Activated naive CD8-positive, alpha-beta T cell treated with anti-CD3 and anti-CD28 coated beads, Interleukin-2, amount 50 U/mL, for 24 hours (primary cell): ENCODE measurements around the gene KSR1.

ENCODE experiments used
- ATAC-seq: fragments of 150-1000 bp; cut with Tn5 transposase; one replicate; pipeline ENCODE4 v1.10.0; 2021
- DNase-seq: peaks from one replicate; pipeline ENCODE4 v3.0.0; 2021
- H3K27ac Mint-ChIP-seq: one replicate; pipeline ENCODE4 v1.8.0; 2021; ENCODE audit warnings: mild to moderate bottlenecking, mixed read lengths
- H3K27me3 Mint-ChIP-seq: one replicate; pipeline ENCODE4 v1.8.0; 2021; ENCODE audit warnings: mixed read lengths
- H3K36me3 Mint-ChIP-seq: one replicate; pipeline ENCODE4 v1.8.0; 2021; ENCODE audit warnings: low read depth, mixed read lengths
- H3K4me1 Mint-ChIP-seq: one replicate; pipeline ENCODE4 v1.8.0; 2021; ENCODE audit warnings: mixed read lengths
- H3K4me3 Mint-ChIP-seq: one replicate; pipeline ENCODE4 v1.8.0; 2021; ENCODE audit warnings: mild to moderate bottlenecking, moderate library complexity, mixed read lengths
- H3K9me3 Mint-ChIP-seq: one replicate; pipeline ENCODE4 v1.8.0; 2021; ENCODE audit warnings: mixed read lengths

KSR1 gene

GRCh38 chr17:27564463-27564862 lies 108.2 kb downstream of the KSR1 start:
- ATAC-seq (no peak), DNase-seq (no peak)
- Mint-ChIP-seq H3K4me1 (peaks cover 55% of the 10 kb centered on the region), H3K27me3 (no peaks in the 10 kb centered on the region), H3K36me3 (peaks cover 23% of the 10 kb centered on the region), H3K27ac (no peak overlapping the region), H3K4me3 (no peak overlapping the region), H3K9me3 (no peaks in the 10 kb centered on the region)

GRCh38 chr17:27565874-27566670 lies 109.8 kb downstream of the KSR1 start:
- H3K27me3 Mint-ChIP-seq, result no peaks in the 10 kb centered on the region
- H3K36me3 Mint-ChIP-seq, result peaks cover 16% of the 10 kb centered on the region
- peak overlapping the region; percentile 12 for H3K4me3 Mint-ChIP-seq
- H3K4me1 Mint-ChIP-seq, result peaks cover 64% of the 10 kb centered on the region
- H3K9me3 Mint-ChIP-seq, result no peaks in the 10 kb centered on the region
- ATAC-seq, result peak; percentile 75
- DNase-seq, result peak; percentile 65
- peak overlapping the region; percentile 39 for H3K27ac Mint-ChIP-seq

GRCh38 chr17:27566671-27567562 lies 110.7 kb downstream of the KSR1 start:
- Mint-ChIP-seq H3K36me3 (peaks cover 13% of the 10 kb centered on the region), H3K27ac (peak overlapping the region; percentile 39), H3K4me1 (peaks cover 71% of the 10 kb centered on the region), H3K4me3 (no peak overlapping the region), H3K27me3 (no peaks in the 10 kb centered on the region), H3K9me3 (no peaks in the 10 kb centered on the region)
- DNase-seq (no peak), ATAC-seq (no peak)

GRCh38 chr17:27567563-27567859 lies 111.3 kb downstream of the KSR1 start:
- Mint-ChIP-seq H3K9me3 (no peaks in the 10 kb centered on the region), H3K27ac (no peak overlapping the region), H3K36me3 (peaks cover 13% of the 10 kb centered on the region), H3K4me1 (peaks cover 77% of the 10 kb centered on the region), H3K4me3 (no peak overlapping the region), H3K27me3 (no peaks in the 10 kb centered on the region)
- ATAC-seq (no peak), DNase-seq (no peak)

GRCh38 chr17:27568216-27568615 lies 112.0 kb downstream of the KSR1 start:
- H3K9me3 Mint-ChIP-seq, result no peaks in the 10 kb centered on the region
- peaks cover 15% of the 10 kb centered on the region for H3K36me3 Mint-ChIP-seq
- no peaks in the 10 kb centered on the region for H3K27me3 Mint-ChIP-seq
- H3K27ac Mint-ChIP-seq, result peak overlapping the region; percentile 67
- peaks cover 82% of the 10 kb centered on the region for H3K4me1 Mint-ChIP-seq
- H3K4me3 Mint-ChIP-seq, result no peak overlapping the region
- ATAC-seq, result no peak
- no peak for DNase-seq

- ATAC-seq, result no peak
Observed at GRCh38 chr17:27568811-27569210, 112.6 kb downstream of the KSR1 start.

GRCh38 chr17:27569257-27569722 lies 113.0 kb downstream of the KSR1 start:
- Mint-ChIP-seq H3K36me3 (peaks cover 15% of the 10 kb centered on the region), H3K27ac (peak overlapping the region; percentile 64), H3K27me3 (no peaks in the 10 kb centered on the region), H3K9me3 (no peaks in the 10 kb centered on the region), H3K4me1 (peaks cover 85% of the 10 kb centered on the region), H3K4me3 (no peak overlapping the region)
- ATAC-seq (peak; percentile 56), DNase-seq (peak; percentile 70)

More at GRCh38 chr17:27568811-27569210, 112.6 kb downstream of the KSR1 start:
- Mint-ChIP-seq H3K9me3 (no peaks in the 10 kb centered on the region), H3K27ac (peak overlapping the region; percentile 67), H3K4me3 (no peak overlapping the region), H3K27me3 (no peaks in the 10 kb centered on the region), H3K36me3 (peaks cover 14% of the 10 kb centered on the region), H3K4me1 (peaks cover 83% of the 10 kb centered on the region)
- no peak for DNase-seq

GRCh38 chr17:27569884-27570577 lies 113.8 kb downstream of the KSR1 start:
- H3K27me3 Mint-ChIP-seq, result no peaks in the 10 kb centered on the region
- no peak for ATAC-seq
- H3K4me3 Mint-ChIP-seq, result no peak overlapping the region
- H3K9me3 Mint-ChIP-seq, result no peaks in the 10 kb centered on the region
- peaks cover 85% of the 10 kb centered on the region for H3K4me1 Mint-ChIP-seq
- H3K27ac Mint-ChIP-seq, result peak overlapping the region; percentile 64
- no peak for DNase-seq
- peaks cover 19% of the 10 kb centered on the region for H3K36me3 Mint-ChIP-seq

GRCh38 chr17:27570578-27570914 lies 114.3 kb downstream of the KSR1 start:
- no peaks in the 10 kb centered on the region for H3K9me3 Mint-ChIP-seq
- H3K4me3 Mint-ChIP-seq, result no peak overlapping the region
- no peaks in the 10 kb centered on the region for H3K27me3 Mint-ChIP-seq
- DNase-seq (no peak), ATAC-seq (no peak)
- no peak overlapping the region for H3K27ac Mint-ChIP-seq
- H3K36me3 Mint-ChIP-seq, result peaks cover 19% of the 10 kb centered on the region
- H3K4me1 Mint-ChIP-seq, result peaks cover 85% of the 10 kb centered on the region

GRCh38 chr17:27571563-27572352 lies 115.5 kb downstream of the KSR1 start:
- no peak for ATAC-seq

GRCh38 chr17:27572665-27573064 lies 116.4 kb downstream of the KSR1 start:
- Mint-ChIP-seq H3K4me1 (peaks cover 79% of the 10 kb centered on the region), H3K9me3 (no peaks in the 10 kb centered on the region), H3K4me3 (peak overlapping the region; percentile 54), H3K27ac (peak overlapping the region; percentile 85), H3K36me3 (peaks cover 23% of the 10 kb centered on the region), H3K27me3 (no peaks in the 10 kb centered on the region)
- peak; percentile 72 for DNase-seq
- peak; percentile 92 for ATAC-seq

More at GRCh38 chr17:27571563-27572352, 115.5 kb downstream of the KSR1 start:
- Mint-ChIP-seq H3K36me3 (peaks cover 23% of the 10 kb centered on the region), H3K4me1 (peaks cover 82% of the 10 kb centered on the region), H3K4me3 (no peak overlapping the region), H3K27me3 (no peaks in the 10 kb centered on the region), H3K27ac (peak overlapping the region; percentile 85), H3K9me3 (no peaks in the 10 kb centered on the region)
- no peak for DNase-seq

- ATAC-seq (no peak), DNase-seq (no peak)
- Mint-ChIP-seq H3K9me3 (no peaks in the 10 kb centered on the region), H3K27me3 (no peaks in the 10 kb centered on the region), H3K4me3 (no peak overlapping the region), H3K4me1 (peaks cover 82% of the 10 kb centered on the region), H3K27ac (peak overlapping the region; percentile 58), H3K36me3 (peaks cover 23% of the 10 kb centered on the region)
Observed at GRCh38 chr17:27573548-27573947, 117.3 kb downstream of the KSR1 start.

GRCh38 chr17:27573971-27574525 lies 117.8 kb downstream of the KSR1 start:
- DNase-seq (no peak), ATAC-seq (no peak)
- Mint-ChIP-seq H3K27ac (peak overlapping the region; percentile 58), H3K9me3 (no peaks in the 10 kb centered on the region), H3K36me3 (peaks cover 23% of the 10 kb centered on the region), H3K4me3 (no peak overlapping the region), H3K27me3 (no peaks in the 10 kb centered on the region), H3K4me1 (peaks cover 82% of the 10 kb centered on the region)
